HG03060 (cell line): ENCODE data around the gene SELENOO.

Source experiments
- ATAC-seq: cut with Tn5 transposase; IDR thresholded peaks from one replicate; pipeline ENCODE4 v1.9.1; 2021; ENCODE audit warnings: low read depth, moderate number of reproducible peaks; ENCODE audit not compliant: unreplicated experiment

The SELENOO gene

GRCh38 chr22:50228366-50228765, 27.6 kb downstream of the SELENOO start:
- no peak for ATAC-seq

GRCh38 chr22:50229370-50229769, 28.6 kb downstream of the SELENOO start:
- ATAC-seq = no peak

- ATAC-seq = no peak
These were observed 31.8 kb downstream of the SELENOO start for GRCh38 chr22:50232481-50233151.

GRCh38 chr22:50233223-50233622, 32.4 kb downstream of the SELENOO start:
- ATAC-seq = no peak

GRCh38 chr22:50236731-50237409, 36.1 kb downstream of the SELENOO start:
- ATAC-seq = no peak

- no peak for ATAC-seq
These were observed 37.9 kb downstream of the SELENOO start for GRCh38 chr22:50238755-50239154.

- no peak for ATAC-seq
These were observed 41.7 kb downstream of the SELENOO start for GRCh38 chr22:50242406-50242949.

- peak; percentile 7 for ATAC-seq
These were observed 43.0 kb downstream of the SELENOO start for GRCh38 chr22:50243685-50244419.

- ATAC-seq = peak; percentile 56
These were observed 43.8 kb downstream of the SELENOO start, which contains the start of gene TUBGCP6 for GRCh38 chr22:50244420-50245213. TSS of gene TUBGCP6 (minus strand) at chr22:50245023. CDS start at chr22:50244459, 564 bp downstream.

- ATAC-seq = no peak
These were observed 44.6 kb downstream of the SELENOO start for GRCh38 chr22:50245214-50246072.

GRCh38 chr22:50246242-50247175, 45.7 kb downstream of the SELENOO start:
- ATAC-seq = no peak

- ATAC-seq = no peak
These were observed 46.9 kb downstream of the SELENOO start for GRCh38 chr22:50247748-50248147.

- no peak for ATAC-seq
These were observed 47.6 kb downstream of the SELENOO start for GRCh38 chr22:50248196-50249081.

- no peak for ATAC-seq
These were observed 48.8 kb downstream of the SELENOO start for GRCh38 chr22:50249341-50250248.

- ATAC-seq = no peak
These were observed 49.4 kb downstream of the SELENOO start for GRCh38 chr22:50250249-50250554.
